Activated CD4-positive, alpha-beta T cell treated with anti-CD3 and anti-CD28 coated beads, Interleukin-2, amount 10 ng/mL, durations not matched to agents 7 days and 5 days (primary cell): ENCODE results near the gene BCAS2. TPM values are rescaled to one million over a fixed set of nuclear protein-coding genes. Genes with fewer than 3 reads are reported as not detected.
"Not testable (repeated sequence)": the region's sequence is repeated elsewhere in the genome, so short reads cannot be mapped to it uniquely, and the experiment has no call there.

ENCODE experiments used
- CTCF ChIA-PET: fragments of 350-600 bp; sonication (Branson Sonifier 250); formaldehyde crosslinking; loops from one replicate; lab custom pipeline; 2021; ENCODE audit warnings: antibody characterized with exemption; lab: Charles Lee
- POLR2A ChIA-PET: fragments of 350-600 bp; sonication (Branson Sonifier 250); formaldehyde crosslinking; loops from one replicate; lab custom pipeline; 2021; ENCODE audit warnings: antibody characterized with exemption; lab: Charles Lee
- DNase-seq: peaks from one replicate; pipeline ENCODE4 v3.0.0-alpha.2; 2020
- H3K27ac Mint-ChIP-seq: one replicate; pipeline ENCODE4 v1.8.0; 2021; ENCODE audit warnings: mild to moderate bottlenecking, moderate library complexity, mixed read lengths
- H3K27me3 Mint-ChIP-seq: one replicate; pipeline ENCODE4 v1.8.0; 2021; ENCODE audit warnings: mixed read lengths
- H3K36me3 Mint-ChIP-seq: one replicate; pipeline ENCODE4 v1.8.0; 2021; ENCODE audit warnings: low read depth, mixed read lengths
- H3K4me1 Mint-ChIP-seq: one replicate; pipeline ENCODE4 v1.8.0; 2021; ENCODE audit warnings: mixed read lengths
- H3K4me3 Mint-ChIP-seq: one replicate; pipeline ENCODE4 v1.8.0; 2021; ENCODE audit warnings: mild to moderate bottlenecking, moderate library complexity, mixed read lengths
- H3K9me3 Mint-ChIP-seq: one replicate; pipeline ENCODE4 v1.8.0; 2021; ENCODE audit warnings: mixed read lengths
- total RNA-seq, 2 experiments: library from RNA; stranded (reverse); gene quantifications; one replicate each; pipeline ENCODE4 v1.2.3, GENCODE V29; 2021

Gene BCAS2
- total RNA-seq, 2 experiments from 2014 or later, result 39.7 to 48.7 TPM

GRCh38 chr1:114589122-114589521, 7.7 kb upstream of the BCAS2 start:
- H3K27me3 Mint-ChIP-seq, result peaks cover 17% of the 10 kb centered on the region
- no peak for DNase-seq
- H3K4me1 Mint-ChIP-seq, result no peaks in the 10 kb centered on the region
- no peak overlapping the region for H3K27ac Mint-ChIP-seq
- H3K36me3 Mint-ChIP-seq, result no peaks in the 10 kb centered on the region
- no peaks in the 10 kb centered on the region for H3K9me3 Mint-ChIP-seq
- CTCF ChIA-PET, result no interaction called here
- no peak overlapping the region for H3K4me3 Mint-ChIP-seq
- POLR2A ChIA-PET, result no interaction called here

- no peak for DNase-seq
- Mint-ChIP-seq H3K27ac (no peak overlapping the region), H3K9me3 (no peaks in the 10 kb centered on the region), H3K36me3 (no peaks in the 10 kb centered on the region), H3K4me3 (no peak overlapping the region), H3K4me1 (no peaks in the 10 kb centered on the region), H3K27me3 (peaks cover 12% of the 10 kb centered on the region)
- ChIA-PET POLR2A (no interaction called here), CTCF (no interaction called here)
Observed at GRCh38 chr1:114588196-114588689, 6.8 kb upstream of the BCAS2 start.

- DNase-seq, result no peak
- Mint-ChIP-seq H3K4me1 (peaks cover 2% of the 10 kb centered on the region), H3K27ac (no peak overlapping the region), H3K36me3 (peaks cover 2% of the 10 kb centered on the region), H3K4me3 (no peak overlapping the region), H3K27me3 (peaks cover 7% of the 10 kb centered on the region), H3K9me3 (no peaks in the 10 kb centered on the region)
- ChIA-PET CTCF (interaction anchor here (1.4 kb wide), 1 partner anchor 241 kb away, joined by 3 read pairs; no protein-coding TSS in a partner anchor), POLR2A (no interaction called here)
Observed at GRCh38 chr1:114587203-114587991, 6.0 kb upstream of the BCAS2 start.

GRCh38 chr1:114586513-114587047, 5.2 kb upstream of the BCAS2 start:
- H3K27me3 Mint-ChIP-seq, result peaks cover 7% of the 10 kb centered on the region
- no peak for DNase-seq
- H3K9me3 Mint-ChIP-seq, result no peaks in the 10 kb centered on the region
- peaks cover 7% of the 10 kb centered on the region for H3K36me3 Mint-ChIP-seq
- CTCF ChIA-PET, result interaction anchor here (0.5 to 1.4 kb wide), 2 partner anchors 65 to 240 kb away, joined by 3 read pairs; no protein-coding TSS in a partner anchor
- POLR2A ChIA-PET, result no interaction called here
- peaks cover 10% of the 10 kb centered on the region for H3K4me1 Mint-ChIP-seq
- no peak overlapping the region for H3K27ac Mint-ChIP-seq
- H3K4me3 Mint-ChIP-seq, result no peak overlapping the region

- no peaks in the 10 kb centered on the region for H3K9me3 Mint-ChIP-seq
- peaks cover 7% of the 10 kb centered on the region for H3K36me3 Mint-ChIP-seq
- CTCF ChIA-PET, result interaction anchor here (1.3 kb wide), 1 partner anchor 238 kb away, joined by 3 read pairs; no protein-coding TSS in a partner anchor
- H3K4me1 Mint-ChIP-seq, result peaks cover 14% of the 10 kb centered on the region
- DNase-seq, result no peak
- no peak overlapping the region for H3K4me3 Mint-ChIP-seq
- no peak overlapping the region for H3K27ac Mint-ChIP-seq
- POLR2A ChIA-PET, result no interaction called here
- peaks cover 7% of the 10 kb centered on the region for H3K27me3 Mint-ChIP-seq
Observed at GRCh38 chr1:114585231-114585630, 3.8 kb upstream of the BCAS2 start.

GRCh38 chr1:114574365-114574764, 7.0 kb downstream of the BCAS2 start:
- peaks cover 44% of the 10 kb centered on the region for H3K36me3 Mint-ChIP-seq
- H3K27me3 Mint-ChIP-seq, result no peaks in the 10 kb centered on the region
- H3K4me1 Mint-ChIP-seq, result peaks cover 14% of the 10 kb centered on the region
- POLR2A ChIA-PET, result no interaction called here
- no peak overlapping the region for H3K27ac Mint-ChIP-seq
- no peak for DNase-seq
- CTCF ChIA-PET, result interaction anchor here (0.6 to 2.2 kb wide), 5 partner anchors 10 to 1121 kb away, joined by 3 to 5 read pairs (median 4); no protein-coding TSS in a partner anchor
- no peaks in the 10 kb centered on the region for H3K9me3 Mint-ChIP-seq
- no peak overlapping the region for H3K4me3 Mint-ChIP-seq

GRCh38 chr1:114564141-114564540, 17.3 kb downstream of the BCAS2 start:
- Mint-ChIP-seq H3K9me3 (no peaks in the 10 kb centered on the region), H3K27ac (no peak overlapping the region), H3K4me1 (no peaks in the 10 kb centered on the region), H3K4me3 (no peak overlapping the region), H3K27me3 (no peaks in the 10 kb centered on the region), H3K36me3 (peaks cover 49% of the 10 kb centered on the region)
- CTCF ChIA-PET, result interaction anchor here (0.9 to 1.4 kb wide), 2 partner anchors 10 to 14 kb away, joined by 3 read pairs; no protein-coding TSS in a partner anchor
- POLR2A ChIA-PET, result no interaction called here
- DNase-seq, result no peak

- H3K27ac Mint-ChIP-seq, POLR2A ChIA-PET: not testable (repeated sequence)
Observed at GRCh38 chr1:114562978-114563510, 18.4 kb downstream of the BCAS2 start.

GRCh38 chr1:114561333-114561732, 20.1 kb downstream of the BCAS2 start:
- H3K27ac Mint-ChIP-seq, result no peak overlapping the region
- H3K27me3 Mint-ChIP-seq, result no peaks in the 10 kb centered on the region
- H3K4me3 Mint-ChIP-seq, result no peak overlapping the region
- ChIA-PET CTCF (interaction anchor here (0.7 to 1.6 kb wide), 3 partner anchors 11 to 1414 kb away, joined by 3 read pairs; no protein-coding TSS in a partner anchor), POLR2A (no interaction called here)
- no peaks in the 10 kb centered on the region for H3K9me3 Mint-ChIP-seq
- no peak for DNase-seq
- peaks cover 28% of the 10 kb centered on the region for H3K36me3 Mint-ChIP-seq
- H3K4me1 Mint-ChIP-seq, result no peaks in the 10 kb centered on the region

More at GRCh38 chr1:114562978-114563510, 18.4 kb downstream of the BCAS2 start:
- H3K4me1 Mint-ChIP-seq, DNase-seq, H3K27me3 Mint-ChIP-seq, H3K9me3 Mint-ChIP-seq, H3K4me3 Mint-ChIP-seq, CTCF ChIA-PET: not testable (repeated sequence)
- peaks cover 41% of the 10 kb centered on the region for H3K36me3 Mint-ChIP-seq

GRCh38 chr1:114559356-114559755, 22.1 kb downstream of the BCAS2 start:
- Mint-ChIP-seq H3K4me3 (no peak overlapping the region), H3K27ac (no peak overlapping the region), H3K27me3 (no peaks in the 10 kb centered on the region), H3K36me3 (peaks cover 10% of the 10 kb centered on the region), H3K9me3 (no peaks in the 10 kb centered on the region), H3K4me1 (no peaks in the 10 kb centered on the region)
- CTCF ChIA-PET, result interaction anchor here (0.7 to 1.2 kb wide), 5 partner anchors 25 to 787 kb away, joined by 3 to 4 read pairs (median 3); partner anchors contain the start of gene TRIM33
- no peak for DNase-seq
- POLR2A ChIA-PET, result no interaction called here

- Mint-ChIP-seq H3K9me3 (no peaks in the 10 kb centered on the region), H3K27me3 (no peaks in the 10 kb centered on the region), H3K27ac (no peak overlapping the region), H3K4me1 (no peaks in the 10 kb centered on the region), H3K4me3 (no peak overlapping the region), H3K36me3 (peaks cover 7% of the 10 kb centered on the region)
- DNase-seq, result no peak
- POLR2A ChIA-PET, result no interaction called here
- CTCF ChIA-PET, result interaction anchor here (0.7 to 1.2 kb wide), 4 partner anchors 25 to 217 kb away, joined by 3 to 4 read pairs (median 3); partner anchors contain the start of gene TRIM33
Observed at GRCh38 chr1:114558544-114558943, 22.9 kb downstream of the BCAS2 start.

- Mint-ChIP-seq H3K4me3 (no peak overlapping the region), H3K27ac (no peak overlapping the region), H3K36me3 (no peaks in the 10 kb centered on the region), H3K9me3 (no peaks in the 10 kb centered on the region), H3K4me1 (no peaks in the 10 kb centered on the region), H3K27me3 (peaks cover 2% of the 10 kb centered on the region)
- DNase-seq, result no peak
- CTCF ChIA-PET, result interaction anchor here (0.6 to 1.1 kb wide), 3 partner anchors 11 to 19 kb away, joined by 3 read pairs; no protein-coding TSS in a partner anchor
- POLR2A ChIA-PET, result interaction anchor here (0.7 kb wide), 1 partner anchor 20 kb away, joined by 3 read pairs; no protein-coding TSS in a partner anchor
Observed at GRCh38 chr1:114554577-114554976, 26.8 kb downstream of the BCAS2 start.
